Loucy (cell line): ENCODE results near the gene LARP1B.

Source experiments
- H2AFZ ChIP-seq: fragments of 200-600 bp; sonication (generic); 2 replicates; pipeline ENCODE4 v1.6.0; 2016; ENCODE audit warnings: antibody characterized with exemption, mild to moderate bottlenecking, low read length, moderate library complexity
- H3F3A ChIP-seq: fragments of 200-600 bp; 2 replicates; pipeline ENCODE4 v1.6.0; 2016; ENCODE audit warnings: antibody characterized with exemption, low read depth, mild to moderate bottlenecking
- H3K27me3 ChIP-seq: fragments of 200-600 bp; sonication (generic); 2 replicates; pipeline ENCODE4 v1.6.1; 2014; ENCODE audit warnings: low read length, mild to moderate bottlenecking; ENCODE audit not compliant: insufficient read depth, poor library complexity, severe bottlenecking
- H3K36me3 ChIP-seq: fragments of 200-600 bp; sonication (generic); 2 replicates; pipeline ENCODE4 v1.6.1; 2016; ENCODE audit warnings: low read length; ENCODE audit not compliant: insufficient read depth
- H3K4me1 ChIP-seq: fragments of 200-600 bp; sonication (generic); 2 replicates; pipeline ENCODE4 v1.5.1; 2014; ENCODE audit warnings: low read length, mild to moderate bottlenecking; ENCODE audit not compliant: insufficient read depth, poor library complexity, severe bottlenecking
- H3K4me2 ChIP-seq: fragments of 200-600 bp; sonication (generic); 2 replicates; pipeline ENCODE4 v1.6.0; 2014; ENCODE audit warnings: antibody characterized with exemption, low read length, low read depth, mild to moderate bottlenecking; ENCODE audit not compliant: poor library complexity, severe bottlenecking
- H3K4me3 ChIP-seq: fragments of 200-600 bp; sonication (generic); 2 replicates; pipeline ENCODE4 v1.5.1; 2014; ENCODE audit warnings: low read length, mild to moderate bottlenecking, mixed read lengths; ENCODE audit not compliant: poor library complexity, severe bottlenecking
- H3K79me2 ChIP-seq: fragments of 200-600 bp; sonication (generic); 2 replicates; pipeline ENCODE4 v1.6.1; 2014; ENCODE audit warnings: low read length; ENCODE audit not compliant: insufficient read depth
- H3K9ac ChIP-seq: fragments of 200-600 bp; sonication (generic); 2 replicates; pipeline ENCODE4 v1.6.0; 2014; ENCODE audit warnings: mild to moderate bottlenecking, low read depth, low read length, moderate library complexity; ENCODE audit not compliant: poor library complexity, severe bottlenecking
- H3K9me2 ChIP-seq: fragments of 200-600 bp; sonication (generic); replicated peaks from 2 replicates; pipeline ENCODE4 v1.6.1; 2016; ENCODE audit warnings: low read depth, low read length, mixed read lengths
- H3K9me3 ChIP-seq: fragments of 200-600 bp; sonication (generic); 2 replicates; pipeline ENCODE4 v1.6.1; 2014; ENCODE audit warnings: mild to moderate bottlenecking, antibody characterized with exemption, low read length, low read depth; ENCODE audit not compliant: insufficient read depth
- H4K20me1 ChIP-seq: fragments of 200-600 bp; sonication (generic); 2 replicates; pipeline ENCODE4 v1.6.0; 2014; ENCODE audit warnings: antibody characterized with exemption, low read length, mild to moderate bottlenecking; ENCODE audit not compliant: insufficient read depth, poor library complexity, severe bottlenecking
- EZH2phosphoT487 ChIP-seq: fragments of 200-600 bp; IDR thresholded peaks from 2 replicates; pipeline ENCODE4 v1.6.1; 2018; ENCODE audit warnings: antibody characterized with exemption, mild to moderate bottlenecking, moderate library complexity, borderline replicate concordance
- TF ChIP-seq, protein P1 (sequence below): fragments of 200-600 bp; sonication (generic); conservative IDR thresholded peaks from 2 replicates; pipeline ENCODE4 v1.5.1; 2014; ENCODE audit warnings: mild to moderate bottlenecking, antibody characterized with exemption, low read length

LARP1B gene

DNA sequence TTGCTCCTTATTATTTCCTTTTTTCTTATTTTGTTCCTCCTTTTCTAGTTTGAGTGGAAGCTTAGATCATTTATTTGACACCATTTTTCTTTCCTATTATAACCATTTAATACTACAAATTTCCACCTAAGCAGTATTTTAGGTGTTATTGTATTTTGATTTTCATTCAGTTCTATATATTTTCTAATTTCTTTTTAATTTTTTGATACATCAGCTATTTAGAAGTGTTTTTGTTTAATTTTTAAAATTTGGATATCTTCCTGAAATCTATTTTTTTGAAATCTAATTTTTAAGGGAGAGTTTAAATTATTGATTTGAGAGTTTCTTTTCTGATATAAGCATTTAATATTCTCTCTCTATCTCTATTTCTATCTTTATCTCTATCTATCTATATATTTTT, 108.1 kb downstream of the LARP1B start:
- Histone ChIP-seq H3K27me3 (no peaks in the 10 kb centered on the region), H3F3A (no peaks in the 10 kb centered on the region), H3K9me2 (no peaks in the 10 kb centered on the region), H4K20me1 (no peaks in the 10 kb centered on the region), H3K4me1 (no peaks in the 10 kb centered on the region), H3K9me3 (no peaks in the 10 kb centered on the region), H2AFZ (no peak overlapping the region), H3K9ac (no peak overlapping the region), H3K79me2 (no peaks in the 10 kb centered on the region), H3K36me3 (no peaks in the 10 kb centered on the region), H3K4me3 (no peak overlapping the region), H3K4me2 (no peak overlapping the region)
- TF ChIP-seq, protein P1, sequence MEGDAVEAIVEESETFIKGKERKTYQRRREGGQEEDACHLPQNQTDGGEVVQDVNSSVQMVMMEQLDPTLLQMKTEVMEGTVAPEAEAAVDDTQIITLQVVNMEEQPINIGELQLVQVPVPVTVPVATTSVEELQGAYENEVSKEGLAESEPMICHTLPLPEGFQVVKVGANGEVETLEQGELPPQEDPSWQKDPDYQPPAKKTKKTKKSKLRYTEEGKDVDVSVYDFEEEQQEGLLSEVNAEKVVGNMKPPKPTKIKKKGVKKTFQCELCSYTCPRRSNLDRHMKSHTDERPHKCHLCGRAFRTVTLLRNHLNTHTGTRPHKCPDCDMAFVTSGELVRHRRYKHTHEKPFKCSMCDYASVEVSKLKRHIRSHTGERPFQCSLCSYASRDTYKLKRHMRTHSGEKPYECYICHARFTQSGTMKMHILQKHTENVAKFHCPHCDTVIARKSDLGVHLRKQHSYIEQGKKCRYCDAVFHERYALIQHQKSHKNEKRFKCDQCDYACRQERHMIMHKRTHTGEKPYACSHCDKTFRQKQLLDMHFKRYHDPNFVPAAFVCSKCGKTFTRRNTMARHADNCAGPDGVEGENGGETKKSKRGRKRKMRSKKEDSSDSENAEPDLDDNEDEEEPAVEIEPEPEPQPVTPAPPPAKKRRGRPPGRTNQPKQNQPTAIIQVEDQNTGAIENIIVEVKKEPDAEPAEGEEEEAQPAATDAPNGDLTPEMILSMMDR, result no peak
- TF ChIP-seq EZH2phosphoT487, result no peak

DNA sequence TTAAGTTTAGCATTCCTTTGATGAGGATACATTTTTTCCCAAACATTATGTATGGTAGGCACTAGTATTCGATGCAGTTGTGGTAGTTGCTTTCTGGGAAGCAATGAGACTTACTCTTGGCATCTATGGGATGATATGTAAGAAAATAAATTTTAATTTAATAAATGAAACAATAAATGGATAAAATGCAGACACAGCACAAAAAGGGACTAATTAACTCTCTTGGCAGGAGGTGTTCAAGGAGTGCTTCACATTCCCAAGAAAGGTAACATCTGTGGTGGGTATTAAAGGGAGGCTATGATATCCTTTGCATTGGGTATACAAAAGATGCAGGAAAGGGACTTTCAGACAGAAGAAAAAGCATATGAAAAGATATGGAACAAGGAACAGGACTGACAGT, 115.5 kb downstream of the LARP1B start:
- Histone ChIP-seq H3K4me1 (peaks cover 8% of the 10 kb centered on the region), H3K27me3 (no peaks in the 10 kb centered on the region), H3K9ac (no peak overlapping the region), H3F3A (no peaks in the 10 kb centered on the region), H2AFZ (no peak overlapping the region), H3K9me3 (no peaks in the 10 kb centered on the region), H4K20me1 (no peaks in the 10 kb centered on the region), H3K36me3 (no peaks in the 10 kb centered on the region), H3K79me2 (no peaks in the 10 kb centered on the region), H3K9me2 (no peaks in the 10 kb centered on the region), H3K4me2 (no peak overlapping the region), H3K4me3 (no peak overlapping the region)
- TF ChIP-seq, protein P1, result no peak
- no peak for TF ChIP-seq EZH2phosphoT487

DNA sequence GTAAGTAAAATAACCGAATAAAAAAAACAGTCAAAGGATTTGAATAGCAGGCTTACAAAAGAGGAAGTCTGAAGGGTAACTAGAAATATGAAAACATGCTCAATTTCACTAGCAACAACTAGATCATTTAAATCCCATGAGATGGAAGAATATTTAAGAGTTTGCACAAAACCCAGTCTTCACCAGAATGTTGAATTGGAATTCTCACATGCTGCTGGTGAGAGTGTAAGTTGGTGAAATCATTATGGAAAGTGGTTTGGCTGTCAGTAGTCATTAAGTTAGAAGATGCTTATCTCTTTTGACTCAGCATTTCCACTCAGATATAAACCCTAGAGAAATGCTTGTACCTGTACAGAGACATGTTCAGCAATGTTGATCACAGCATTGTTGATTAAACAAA, 116.4 kb downstream of the LARP1B start:
- no peaks in the 10 kb centered on the region for H3K36me3 ChIP-seq
- TF ChIP-seq EZH2phosphoT487, result no peak
- TF ChIP-seq, protein P1, result no peak

More for the DNA sequence above, 116.4 kb downstream of the LARP1B start:
- Histone ChIP-seq H3K27me3 (no peaks in the 10 kb centered on the region), H3K9me3 (no peaks in the 10 kb centered on the region), H3K4me2 (peak overlapping the region; percentile 20), H3K9ac (no peak overlapping the region), H3K9me2 (no peaks in the 10 kb centered on the region), H2AFZ (no peak overlapping the region), H3F3A (no peaks in the 10 kb centered on the region), H3K4me1 (peaks cover 8% of the 10 kb centered on the region), H4K20me1 (no peaks in the 10 kb centered on the region), H3K79me2 (no peaks in the 10 kb centered on the region), H3K4me3 (no peak overlapping the region)
